DLD1 (cell line): ENCODE results near the gene TMEFF1.

ENCODE experiments used
- in situ Hi-C: cut with HindIII; loops from 2 replicates; pipeline ENCODE4 v1.10.0; 2017; ENCODE audit warnings: low sequenced_read_pairs

TMEFF1 gene

DNA sequence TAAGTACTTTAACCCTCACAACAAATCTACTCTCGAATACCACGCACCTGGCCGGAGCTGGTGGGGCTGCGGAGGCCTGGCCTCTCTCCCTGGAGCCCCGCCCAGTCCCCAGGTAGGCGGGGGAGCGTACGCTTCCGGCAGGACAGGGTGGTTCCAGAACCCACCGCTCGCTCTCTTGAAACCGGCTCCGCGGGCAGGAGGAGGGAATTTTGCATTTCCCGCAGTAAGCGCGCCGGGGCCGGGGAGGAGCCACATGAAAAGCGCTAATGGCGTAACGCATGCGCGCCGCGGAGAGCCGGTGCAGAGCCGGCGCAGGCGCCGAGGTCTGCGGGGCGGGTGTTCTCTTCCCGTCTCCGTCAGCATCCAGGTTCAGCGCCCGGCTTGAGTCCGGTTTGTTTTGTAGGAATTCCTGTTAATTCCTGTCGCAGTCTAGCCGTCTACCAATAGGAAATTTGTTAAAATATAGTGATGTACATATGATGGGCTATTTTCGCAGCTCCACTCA, 125.7 kb downstream of the TMEFF1 start:
- in situ Hi-C loops: no loop called here

DNA sequence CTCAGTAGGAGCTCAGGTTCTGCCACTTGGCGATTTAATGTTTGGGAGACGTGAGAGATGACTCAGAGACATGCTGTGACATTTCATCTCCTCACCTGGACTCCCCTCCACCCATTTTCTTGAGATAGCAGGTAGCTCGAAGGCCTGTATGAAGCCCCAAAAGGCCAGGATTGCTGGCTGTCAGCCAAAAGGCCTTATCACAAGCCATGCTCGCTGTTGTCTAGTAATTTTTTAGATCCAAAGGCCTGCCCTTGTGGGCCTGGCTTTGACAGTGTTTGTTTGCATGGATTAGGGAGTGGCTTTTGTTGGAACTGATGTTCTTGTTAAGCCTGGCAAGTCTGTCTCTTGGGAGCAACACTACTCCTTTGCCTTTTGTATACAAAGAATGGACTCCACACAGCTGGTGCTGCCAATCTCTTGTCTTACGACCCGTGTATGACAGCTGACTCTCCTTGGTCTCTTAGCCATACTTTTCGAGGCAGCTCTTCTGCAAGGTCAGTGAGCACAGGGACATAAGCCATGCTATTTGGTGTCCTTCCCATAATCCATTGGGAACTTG, 127.7 kb downstream of the TMEFF1 start:
- in situ Hi-C loops: no loop called here

- in situ Hi-C loops: no loop called here
Observed at GRCh38 chr9:100601216-100601615, 128.3 kb downstream of the TMEFF1 start.

DNA sequence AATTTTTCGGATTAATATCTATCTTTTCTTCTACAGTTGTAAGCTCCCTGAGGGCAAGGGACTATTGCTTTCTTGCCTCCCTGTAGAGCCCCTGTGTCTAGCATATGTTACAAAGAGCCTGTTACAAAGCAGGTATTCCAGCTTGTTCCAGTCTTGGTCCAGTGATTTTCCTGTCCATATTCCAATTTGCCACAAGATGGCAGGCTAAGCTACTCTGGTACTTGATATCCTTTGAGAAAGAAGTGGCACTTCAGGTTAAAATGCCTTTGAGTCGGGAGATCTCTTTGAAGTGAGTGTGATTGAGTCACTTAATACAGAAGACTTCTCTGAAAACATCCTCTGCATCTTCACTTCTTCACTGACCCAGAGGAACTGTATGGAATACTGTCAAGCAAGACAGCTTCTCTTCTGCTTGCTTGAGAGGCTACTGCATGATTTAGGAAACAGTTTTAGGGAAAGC, 129.4 kb downstream of the TMEFF1 start:
- in situ Hi-C loops: no loop called here

- in situ Hi-C loops: no loop called here
Observed at GRCh38 chr9:100605405-100605804, 132.5 kb downstream of the TMEFF1 start.

DNA sequence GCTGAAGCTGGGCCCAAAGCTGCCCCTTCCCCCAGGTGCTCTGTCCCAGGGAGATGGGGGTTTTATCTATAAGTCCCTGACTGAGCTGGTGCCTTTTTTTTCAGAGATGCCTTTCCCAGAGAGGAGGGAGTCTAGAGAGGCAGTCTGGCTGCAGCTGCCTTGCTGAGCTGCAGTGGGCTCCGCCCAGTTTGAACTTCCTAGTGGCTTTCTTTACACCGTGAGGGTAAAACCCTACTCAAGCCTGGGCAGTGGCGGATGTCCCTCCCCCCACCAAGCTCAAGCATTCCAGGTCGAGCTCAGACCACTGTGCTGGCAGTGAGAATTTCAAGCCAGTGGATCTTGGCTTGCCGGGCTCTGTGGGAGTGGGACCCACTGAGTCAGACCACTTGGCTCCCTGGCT, 146.2 kb downstream of the TMEFF1 start:
- in situ Hi-C loops: no loop called here

DNA sequence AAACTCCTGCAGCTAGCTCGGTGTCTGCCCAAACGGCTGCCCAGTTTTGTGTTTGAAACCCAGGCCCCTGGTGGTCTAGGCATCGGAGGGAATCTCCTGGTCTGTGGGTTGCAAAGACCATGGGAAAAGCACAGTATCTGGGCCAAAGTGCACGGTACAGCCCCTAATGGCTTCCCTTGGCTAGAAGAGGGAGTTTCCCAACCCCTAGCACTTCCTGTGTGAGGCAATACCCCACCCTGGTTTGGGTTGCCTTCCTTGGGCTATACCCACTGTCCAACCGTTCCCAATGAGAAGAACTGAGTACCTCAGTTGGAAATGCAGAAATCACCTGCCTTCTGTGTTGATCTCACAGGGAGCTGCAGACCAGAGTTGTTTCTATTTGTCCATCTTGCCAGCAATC, 146.7 kb downstream of the TMEFF1 start:
- in situ Hi-C loops: no loop called here

GRCh38 chr9:100623969-100624368, 151.0 kb downstream of the TMEFF1 start:
- in situ Hi-C loops: no loop called here

DNA sequence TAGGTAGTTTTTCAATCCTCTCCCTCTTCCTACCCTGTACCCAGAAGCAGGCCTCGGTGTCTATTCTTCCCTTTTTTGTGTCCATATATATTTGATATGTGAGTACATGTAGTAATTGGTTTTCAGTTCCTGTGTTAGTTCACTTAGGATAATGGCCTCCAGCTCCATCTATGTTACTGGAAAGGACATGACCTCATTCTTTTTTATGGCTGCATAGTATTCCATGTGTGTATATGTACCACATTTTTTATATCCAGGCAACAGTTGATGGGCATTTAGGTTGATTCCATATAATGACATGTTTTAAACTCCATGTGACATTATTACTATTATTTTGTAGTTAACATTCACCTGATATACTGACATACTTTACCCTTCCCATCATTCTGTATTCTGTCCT, 154.0 kb downstream of the TMEFF1 start:
- in situ Hi-C loops: no loop called here
